DMS153 treated with DMSO at 0.1 percent for 48 hours (cell line): ENCODE measurements around the gene OSM.
"Not testable (repeated sequence)": the region's sequence is repeated elsewhere in the genome, so short reads cannot be mapped to it uniquely, and the experiment has no call there.

Experiments used
- DNase-seq: peaks from one replicate; lab custom pipeline; 2025; ENCODE audit not compliant: unreplicated experiment; lab: John Stamatoyannopoulos, UW

The OSM gene

GRCh38 chr22:30245985-30246813, 20.5 kb downstream of the OSM start, which contains the start of gene LIF:
TSS of gene LIF (minus strand) at chr22:30246759. CDS start at chr22:30246695, 64 bp downstream.
- DNase-seq = no peak

DNA sequence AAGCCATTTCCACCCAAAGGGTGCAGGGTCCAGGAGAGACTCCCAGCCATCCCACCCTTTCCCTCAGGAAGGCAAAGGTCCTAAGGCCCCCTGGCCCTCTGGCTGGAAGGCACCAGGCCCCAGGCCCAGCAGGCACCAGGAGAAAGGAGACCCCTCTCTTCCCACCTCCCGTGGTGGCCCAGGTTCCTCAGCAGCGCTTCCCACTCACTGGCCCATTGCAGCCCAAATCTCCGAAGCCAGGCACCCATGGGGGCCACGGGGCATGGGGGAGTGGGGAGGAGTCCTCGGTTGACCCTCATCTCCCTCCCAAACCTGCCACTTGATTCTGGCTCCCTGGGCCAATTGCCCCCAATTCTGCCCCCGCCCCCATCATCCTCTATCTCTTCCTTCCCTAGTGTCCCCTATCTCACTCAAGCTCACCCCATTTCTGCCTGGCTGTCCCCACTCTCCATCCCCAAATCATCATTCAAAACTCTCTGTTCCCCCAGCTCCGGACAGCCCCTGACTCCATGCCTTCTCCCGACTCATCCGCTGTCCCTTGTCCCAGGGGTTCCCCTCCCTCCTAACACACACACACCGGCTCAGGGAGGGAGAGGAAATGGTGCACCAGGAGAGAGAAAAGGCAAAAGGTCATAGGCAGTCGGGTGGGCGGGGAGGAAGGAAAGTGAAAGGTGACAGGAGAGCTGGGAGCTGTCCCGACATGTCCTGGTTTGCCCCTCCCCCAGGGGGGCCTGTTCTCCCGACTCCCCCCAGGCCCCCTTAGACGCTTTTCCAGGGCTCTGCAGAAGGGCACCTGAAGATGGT, 21.3 kb downstream of the OSM start:
- DNase-seq = no peak

- no peak for DNase-seq
Measured at GRCh38 chr22:30244641-30245040, 22.0 kb downstream of the OSM start.

DNA sequence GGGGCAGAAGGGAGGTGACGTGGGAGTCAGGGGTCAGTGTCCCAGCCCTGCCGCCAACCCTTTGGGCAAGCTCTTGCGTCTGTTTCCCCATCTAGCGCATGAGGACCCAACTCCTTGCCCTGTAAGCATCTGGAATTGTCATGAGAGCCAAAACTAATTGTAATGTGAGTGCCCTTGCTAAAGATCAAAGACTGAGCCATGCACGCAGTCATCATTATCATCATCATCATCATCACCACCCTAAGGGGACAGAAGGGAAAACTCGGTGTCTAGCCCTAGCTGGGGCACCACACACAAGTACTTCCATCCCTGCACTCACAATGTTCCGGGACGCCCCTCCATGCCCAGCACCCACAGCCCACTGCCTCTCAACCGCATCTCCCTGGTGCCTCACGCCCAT, 22.6 kb downstream of the OSM start:
- DNase-seq = no peak

- DNase-seq = no peak
Measured at GRCh38 chr22:30243661-30244060, 23.0 kb downstream of the OSM start.

- DNase-seq = no peak
Measured at GRCh38 chr22:30241576-30242371, 24.9 kb downstream of the OSM start.

GRCh38 chr22:30240541-30241417, 25.9 kb downstream of the OSM start:
- DNase-seq = no peak

DNA sequence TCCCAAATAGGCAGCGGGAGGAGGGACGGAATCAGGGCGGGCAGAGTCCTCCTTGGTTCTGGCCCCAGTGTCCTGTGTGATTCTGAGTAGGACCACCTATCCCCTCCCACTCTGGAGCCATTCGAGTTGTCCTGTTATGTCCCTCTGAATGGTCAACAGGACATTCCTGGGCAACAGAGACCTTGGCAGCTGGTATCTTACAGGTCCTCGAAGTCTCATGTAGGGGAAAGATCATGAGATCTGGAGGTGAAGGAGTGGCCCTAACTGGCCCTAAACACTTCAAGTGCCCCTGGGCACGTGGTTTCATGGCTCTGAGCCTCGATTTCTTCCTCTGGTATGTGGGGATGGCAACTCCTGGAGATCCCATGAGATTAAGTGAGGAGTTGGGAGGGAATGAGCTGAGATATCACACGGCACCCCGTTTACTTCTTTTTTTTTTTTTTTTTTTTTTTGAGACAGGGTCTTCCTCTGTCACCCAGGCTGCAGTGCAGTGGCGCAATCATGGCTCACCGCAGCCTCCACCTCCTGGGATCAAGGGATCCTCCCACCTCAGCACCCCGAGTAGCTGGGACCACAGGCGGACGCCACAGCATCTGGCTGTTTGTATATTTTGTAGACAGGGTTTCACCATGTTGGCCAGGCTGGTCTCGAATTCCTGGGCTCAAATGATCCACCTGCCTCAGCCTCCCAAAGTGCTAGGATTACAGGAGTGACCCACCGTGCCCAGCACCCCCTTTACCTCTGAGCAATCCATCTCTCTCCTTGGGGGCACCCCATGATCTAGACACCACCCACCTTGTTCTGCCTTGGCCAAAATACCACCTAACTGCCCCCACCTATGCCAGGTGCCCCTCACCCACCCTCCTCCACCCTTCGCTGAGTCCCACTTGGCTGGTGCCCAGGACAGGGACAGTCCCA, 26.9 kb downstream of the OSM start:
- no peak for DNase-seq

GRCh38 chr22:30238661-30239487, 27.8 kb downstream of the OSM start:
- no peak for DNase-seq

GRCh38 chr22:30238136-30238535, 28.5 kb downstream of the OSM start:
- DNase-seq = no peak

DNA sequence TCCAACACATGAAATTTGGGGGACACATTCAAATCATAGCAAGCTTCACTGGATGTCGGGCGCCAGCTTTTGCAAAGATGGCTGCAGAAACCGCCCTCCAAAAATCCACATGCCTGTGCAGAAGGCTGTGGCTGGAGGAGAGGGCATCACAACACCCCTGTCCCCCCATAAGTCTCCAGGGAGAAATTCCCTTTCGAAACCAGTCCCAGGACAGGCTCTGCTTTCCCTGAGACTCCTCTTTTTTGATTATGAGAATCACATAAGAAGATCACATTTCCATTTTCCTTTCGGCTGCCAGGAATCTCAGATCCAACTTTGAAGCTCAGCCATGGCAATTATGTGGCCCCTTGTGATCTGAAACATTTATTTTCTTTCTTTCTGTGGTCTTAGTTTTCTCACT, 29.8 kb downstream of the OSM start:
- DNase-seq = no peak

- DNase-seq = no peak
Measured at GRCh38 chr22:30235687-30236170, 30.9 kb downstream of the OSM start.

DNA sequence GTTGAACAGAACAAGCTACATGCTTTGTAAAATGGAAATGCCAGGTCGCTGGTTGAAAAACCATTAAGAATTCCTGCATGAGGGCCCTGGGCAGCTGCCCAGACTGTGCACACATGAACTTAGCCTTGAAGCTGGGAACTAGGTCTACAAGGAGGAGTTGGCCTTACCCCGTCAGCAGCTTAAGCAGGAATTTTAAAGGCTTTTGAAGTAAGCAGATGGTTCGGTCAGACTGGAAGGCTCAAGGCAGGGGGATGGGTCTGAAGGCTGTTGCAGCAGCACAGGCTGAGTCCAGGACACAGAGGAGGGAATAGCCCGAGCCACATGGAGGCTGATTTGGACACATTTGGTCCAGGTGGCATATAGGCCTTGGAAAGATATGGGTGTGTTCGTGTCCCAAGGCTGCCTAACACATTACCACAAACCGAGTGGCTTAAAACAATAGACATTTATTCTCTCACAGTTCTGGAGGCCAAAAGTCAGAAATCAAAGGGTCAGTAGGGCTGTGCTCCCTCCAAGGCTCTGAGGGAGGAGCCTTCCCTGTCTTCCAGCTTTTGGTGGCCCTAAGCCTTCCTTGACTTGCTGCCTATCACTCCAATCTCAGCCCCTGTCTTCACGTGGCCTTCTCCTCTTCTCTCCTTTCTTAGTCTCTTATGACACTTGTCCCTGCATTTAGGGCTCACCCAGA, 31.7 kb downstream of the OSM start:
- DNase-seq = no peak

DNA sequence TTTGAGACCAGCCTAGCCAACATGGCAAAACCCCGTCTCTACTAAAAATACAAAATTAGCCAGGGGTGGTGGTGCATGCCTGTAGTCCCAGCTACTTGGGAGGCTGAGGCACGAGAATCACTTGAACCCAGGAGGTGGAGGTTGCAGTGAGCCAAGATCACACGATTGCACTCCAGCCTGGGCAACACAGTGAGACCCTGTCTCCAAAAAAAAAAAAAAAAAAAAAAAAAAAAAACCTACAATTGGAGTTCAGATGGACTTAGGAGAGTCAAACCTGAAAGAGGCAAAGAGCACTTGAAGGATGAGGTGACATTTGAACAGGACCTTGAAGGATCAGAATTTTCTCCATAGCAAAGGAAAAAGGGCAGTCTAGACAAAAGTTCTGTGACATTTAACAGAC, 32.3 kb downstream of the OSM start:
- DNase-seq = not testable (repeated sequence)

DNA sequence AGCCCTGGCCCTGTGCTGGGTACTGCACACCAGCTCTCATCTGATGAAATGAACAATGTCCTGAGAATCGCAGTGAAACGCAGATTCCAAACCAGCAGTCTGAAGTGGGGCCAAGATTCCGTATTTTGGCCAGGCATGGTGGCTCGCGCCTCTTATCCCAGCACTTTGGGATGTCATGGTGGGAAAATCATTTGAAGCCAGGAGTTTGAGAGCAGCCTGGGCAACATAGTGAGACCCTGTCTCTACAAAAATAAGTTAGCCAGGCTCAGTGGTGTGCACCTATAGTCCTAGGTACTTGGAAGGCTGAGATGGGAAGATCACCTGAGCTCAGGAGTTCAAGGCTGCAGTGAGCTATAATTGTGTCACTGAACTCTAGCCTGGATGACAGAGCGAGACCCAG, 33.1 kb downstream of the OSM start:
- DNase-seq = no peak

- no peak for DNase-seq
Measured at GRCh38 chr22:30232716-30233218, 33.9 kb downstream of the OSM start.

GRCh38 chr22:30230787-30231461, 35.7 kb downstream of the OSM start:
- DNase-seq = no peak
